CD4-positive, alpha-beta T cell treated with Interleukin-12 subunit alpha and Interleukin-12 subunit beta, for 1 hour (primary cell): Measurements from ENCODE around the gene C5.

Source experiments
- DNase-seq: peaks from one replicate; pipeline ENCODE4 v3.0.0-alpha.2; 2020

Gene C5

DNA sequence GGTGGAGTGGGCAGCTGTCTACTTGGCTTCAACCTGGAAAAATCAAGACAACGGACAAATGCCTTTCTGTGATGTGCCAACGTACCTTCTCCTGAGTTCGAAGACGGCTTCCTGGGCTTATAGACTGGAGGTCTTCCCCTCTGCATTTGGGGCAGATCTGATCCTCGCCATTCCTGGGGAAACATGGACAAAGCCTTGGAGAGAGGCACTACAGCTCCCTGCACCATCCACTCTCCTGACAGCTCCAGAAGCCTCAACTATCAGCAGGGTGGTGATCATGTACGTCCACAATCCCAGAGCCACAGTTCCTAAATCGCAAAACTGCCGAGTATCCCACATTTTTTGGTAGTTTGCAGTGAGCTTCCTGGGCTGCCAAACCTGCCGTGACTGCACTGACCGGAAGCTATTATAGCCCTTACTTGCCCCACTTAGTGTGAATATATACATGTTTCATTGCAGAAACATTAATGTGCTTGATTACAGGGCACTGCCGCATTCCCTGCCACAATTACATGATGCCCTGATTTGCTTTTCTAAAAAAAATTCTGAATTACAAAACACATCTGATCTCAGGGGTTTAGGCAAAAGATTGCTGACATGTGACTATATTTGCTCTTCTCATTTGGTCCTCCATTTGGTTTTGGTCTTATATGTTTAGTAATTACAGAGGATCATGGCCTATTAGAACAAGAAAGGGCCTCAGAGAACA lies 126.3 kb downstream of the C5 start:
- DNase-seq, result peak; percentile 26

DNA sequence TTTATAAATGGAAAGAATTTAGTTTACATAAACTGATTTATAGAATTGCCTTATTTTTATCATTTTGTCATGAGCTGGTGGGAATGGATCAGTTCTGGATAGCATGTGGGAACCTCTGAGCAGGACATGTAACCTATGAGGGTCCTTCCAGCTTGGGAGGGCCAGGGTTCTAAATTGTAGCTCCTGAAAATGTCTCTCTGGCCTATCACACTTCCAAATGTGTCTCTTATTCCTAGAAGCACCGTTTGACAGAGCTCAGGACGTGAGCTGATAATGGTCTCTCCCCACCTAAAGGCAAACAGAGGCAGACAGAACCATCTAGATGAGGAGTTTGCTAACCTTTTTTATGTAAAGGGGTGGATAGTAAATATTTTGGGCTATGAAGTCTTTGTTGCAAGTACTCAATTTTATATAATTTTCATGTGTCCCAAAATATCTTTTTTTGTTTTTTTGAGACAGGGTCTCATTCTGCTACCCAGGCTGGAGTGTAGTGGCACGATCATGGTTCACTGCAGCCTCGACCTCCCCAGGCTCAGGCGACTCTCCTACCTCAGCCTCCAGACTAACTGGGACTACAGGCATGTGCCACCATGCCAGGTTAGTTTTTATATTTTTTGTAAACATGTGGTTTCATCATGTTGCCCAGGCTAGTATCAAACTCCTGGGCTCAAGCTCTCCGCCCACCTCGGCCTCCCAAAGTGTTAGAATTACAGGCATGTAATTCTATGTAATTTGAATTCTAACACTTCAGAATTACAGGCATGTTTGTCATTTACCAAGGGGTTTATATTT lies 127.5 kb downstream of the C5 start:
- DNase-seq, result no peak

DNA sequence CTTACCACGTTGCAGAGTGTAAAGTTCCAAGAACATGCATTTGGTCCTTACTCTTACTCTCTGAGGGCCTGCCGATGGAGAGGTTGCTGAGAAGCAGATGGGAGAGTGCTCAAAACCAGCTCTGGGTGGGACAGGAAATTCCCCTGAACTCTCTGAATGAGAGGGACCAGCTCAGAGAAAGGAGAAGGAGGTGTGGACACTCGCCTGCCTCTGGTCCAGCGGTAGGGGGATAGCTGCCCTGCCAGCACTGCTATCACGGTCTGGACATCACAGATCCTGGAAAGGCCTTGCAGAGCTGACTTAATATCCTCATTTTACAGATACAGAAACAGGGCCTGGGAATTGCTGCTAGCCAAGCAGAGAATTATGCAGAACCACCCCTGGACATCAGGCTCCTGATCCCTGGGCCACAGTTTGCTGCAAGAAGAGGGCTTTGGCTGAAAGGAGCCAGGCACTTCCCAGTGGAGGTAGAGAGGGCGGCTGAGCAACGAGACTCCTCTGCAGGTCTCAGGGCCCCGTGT lies 128.4 kb downstream of the C5 start:
- DNase-seq, result peak; percentile 41

DNA sequence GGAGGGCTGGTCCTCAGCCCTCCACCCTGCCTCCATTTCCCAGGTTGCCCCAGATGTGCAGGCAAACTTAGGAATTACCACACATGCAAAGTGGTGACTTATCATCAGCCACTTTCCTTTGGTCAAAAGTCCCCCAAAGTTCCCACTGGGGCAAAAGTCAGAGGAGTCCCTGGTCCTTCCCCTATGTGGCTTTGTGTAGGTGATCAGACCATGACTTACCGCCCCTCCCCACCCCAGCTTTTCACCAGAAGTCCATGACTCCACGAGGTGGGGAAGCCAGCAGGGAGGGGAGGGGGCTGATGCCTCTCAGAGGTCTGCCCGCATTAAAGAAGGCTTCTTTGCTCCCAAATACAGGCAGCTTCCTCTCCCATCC lies 129.3 kb downstream of the C5 start:
- no peak for DNase-seq

DNA sequence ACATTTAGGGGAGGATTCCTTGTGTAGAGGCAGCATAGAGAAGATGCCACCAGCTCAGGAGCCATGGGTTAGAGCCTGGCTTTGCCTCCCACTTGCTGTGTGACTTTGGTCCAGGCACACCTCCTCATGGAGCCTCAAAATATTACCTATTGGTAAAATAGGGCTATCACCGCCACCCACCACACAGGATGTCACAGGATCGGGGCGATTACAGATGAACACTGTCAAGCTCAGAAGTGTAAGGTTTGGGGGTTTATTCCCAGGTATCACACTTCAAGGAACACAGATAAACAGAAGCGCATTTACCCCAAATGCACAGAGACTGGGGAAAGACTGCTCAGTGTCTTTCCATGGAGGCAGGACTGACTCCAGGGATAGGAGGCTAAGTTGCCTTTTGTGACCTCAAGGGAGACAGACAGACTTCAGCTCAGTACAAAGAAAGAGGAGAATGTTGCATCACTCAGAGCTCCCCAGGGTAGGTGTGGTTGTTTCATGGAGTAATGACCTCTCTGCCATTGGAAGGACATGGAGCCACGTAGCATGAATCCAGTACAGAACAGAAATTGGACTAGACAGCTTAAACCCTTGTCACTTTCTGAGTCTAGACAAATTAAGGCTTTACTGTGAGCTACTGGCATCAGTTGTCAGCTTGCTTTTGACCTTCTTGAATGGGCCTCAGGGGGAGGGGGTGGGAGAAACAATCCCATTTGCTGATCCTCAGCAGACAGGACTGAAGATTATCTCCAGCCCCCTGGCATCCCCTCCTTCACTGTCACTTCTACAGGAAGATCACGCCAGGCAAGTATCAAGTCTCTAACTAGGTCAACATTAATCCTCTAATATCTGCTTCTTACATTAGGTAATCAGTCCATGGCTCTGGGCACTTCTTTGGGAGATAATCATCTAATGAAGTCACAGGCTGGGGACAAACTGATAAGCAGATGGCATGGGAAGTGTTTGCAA lies 130.0 kb downstream of the C5 start:
- DNase-seq, result peak; percentile 50

DNA sequence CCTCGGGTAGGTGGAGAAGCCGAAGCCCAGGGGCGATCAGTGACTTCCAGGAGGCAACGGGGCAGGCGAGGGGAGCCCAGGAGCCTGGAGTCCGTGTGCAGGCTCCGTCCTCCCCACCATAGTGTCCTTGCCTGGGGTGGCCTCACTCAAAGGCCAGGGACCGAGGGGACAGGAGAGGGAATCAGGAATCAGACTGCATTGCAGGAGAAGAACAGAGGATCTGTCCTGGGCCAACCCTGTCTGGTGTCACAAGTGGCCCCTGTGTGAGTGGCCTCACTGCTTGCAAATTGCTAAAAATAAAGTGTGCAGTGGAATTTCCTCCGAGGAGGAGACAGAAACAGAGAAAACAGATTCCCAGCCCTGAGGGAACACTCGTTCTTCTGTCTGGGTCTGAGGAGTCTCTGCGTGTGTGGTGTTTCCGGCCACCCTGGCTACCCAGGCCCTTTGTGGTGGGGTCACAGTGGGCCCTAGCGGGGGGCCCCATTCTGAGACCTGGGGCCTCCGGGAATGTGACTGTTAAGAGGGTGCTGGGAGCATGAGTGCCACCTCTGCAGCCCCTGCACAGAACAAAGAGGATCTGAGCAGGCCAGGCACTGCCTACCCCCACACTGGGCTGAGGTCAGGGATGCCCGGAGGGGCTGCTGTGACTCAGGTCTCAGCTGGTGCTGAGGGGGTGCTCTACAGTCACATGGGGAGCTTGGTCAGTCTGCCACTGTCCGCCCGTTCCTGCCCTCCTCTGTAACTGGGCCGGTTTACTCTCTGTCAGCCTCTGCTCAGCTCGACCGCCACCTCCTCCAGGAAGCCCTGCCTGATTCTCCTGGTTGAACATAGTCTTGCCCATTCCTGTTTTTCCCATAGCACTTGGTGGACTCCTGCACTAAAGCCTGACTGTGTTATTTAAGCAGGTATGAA lies 130.9 kb downstream of the C5 start:
- DNase-seq, result peak; percentile 20

DNA sequence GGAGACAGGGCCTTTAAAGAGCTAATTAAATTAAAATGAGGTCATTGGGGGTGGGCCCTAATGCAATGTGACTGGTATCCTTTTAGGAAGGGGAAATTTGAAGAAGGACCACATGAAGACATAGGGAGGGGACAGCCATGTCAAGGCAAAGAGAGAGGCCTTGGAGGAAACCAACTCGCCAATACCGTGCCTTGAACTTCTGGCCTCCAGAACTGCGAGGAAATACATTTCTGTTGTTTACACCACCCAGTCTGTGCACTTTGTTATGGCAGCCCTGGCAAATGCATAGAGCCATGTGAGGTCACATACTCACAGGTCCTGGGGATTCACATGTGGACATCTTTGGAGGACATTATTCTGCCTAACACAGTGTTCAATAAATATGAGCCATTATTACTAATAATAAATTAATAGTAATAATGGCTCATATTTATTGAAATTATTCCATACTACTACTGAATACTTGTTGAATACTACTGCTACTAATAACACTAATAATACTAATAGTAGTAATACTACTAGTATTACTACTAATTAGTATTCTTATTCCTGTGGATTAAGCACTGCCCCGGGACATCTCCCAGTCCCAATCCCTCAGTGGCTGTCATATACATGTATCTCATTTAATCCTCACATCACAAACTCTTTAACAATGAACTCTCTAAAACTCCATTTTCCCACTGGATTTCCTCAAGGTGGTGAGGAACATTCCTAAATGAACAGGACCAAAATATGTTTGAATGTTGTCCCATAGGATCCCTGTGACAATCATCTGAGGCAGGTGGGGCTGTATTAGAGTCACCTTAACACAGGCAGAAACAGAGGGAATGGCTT lies 131.9 kb downstream of the C5 start:
- DNase-seq, result peak; percentile 30

DNA sequence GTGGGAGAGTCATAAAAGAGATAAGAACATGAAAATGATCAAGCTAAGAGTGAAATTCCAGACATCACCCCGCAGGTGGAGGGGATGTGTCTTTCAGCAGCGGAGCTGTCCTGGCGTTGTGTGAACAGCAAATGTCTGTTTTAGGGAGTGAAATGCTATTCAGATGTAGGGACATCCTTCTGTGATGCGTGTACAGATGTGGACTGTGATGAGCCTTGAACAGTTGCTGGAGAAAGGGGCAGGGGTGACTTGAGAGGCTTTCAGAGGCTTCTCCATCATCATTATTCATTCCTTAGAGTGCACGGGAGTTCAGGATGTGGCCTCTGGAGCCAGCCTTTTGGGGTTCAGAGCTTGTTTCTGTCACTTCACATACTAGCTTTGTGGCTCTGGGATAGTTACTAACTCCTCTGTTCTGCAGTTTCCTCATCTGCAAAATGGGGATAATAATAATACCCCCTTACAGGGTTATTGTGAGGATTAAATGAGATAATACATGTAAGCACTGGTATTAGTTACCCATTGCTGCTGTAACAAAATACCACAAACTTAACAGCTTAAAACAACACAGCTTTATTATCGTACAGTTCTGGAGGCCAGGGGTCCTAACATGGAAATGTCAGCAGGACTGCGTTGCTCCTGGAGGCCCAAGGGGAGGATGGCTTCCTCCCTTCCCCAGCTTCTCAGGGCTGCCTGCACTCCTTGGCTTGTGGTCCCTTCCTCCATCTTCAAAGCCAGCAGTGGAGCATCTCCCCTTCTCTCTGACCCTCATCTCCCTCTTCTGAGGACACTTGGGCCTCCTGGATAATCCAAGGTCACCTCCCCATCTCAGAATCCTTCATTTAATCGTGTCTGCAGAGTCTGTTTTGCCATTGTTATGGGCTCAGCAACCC lies 132.8 kb downstream of the C5 start:
- DNase-seq, result no peak

DNA sequence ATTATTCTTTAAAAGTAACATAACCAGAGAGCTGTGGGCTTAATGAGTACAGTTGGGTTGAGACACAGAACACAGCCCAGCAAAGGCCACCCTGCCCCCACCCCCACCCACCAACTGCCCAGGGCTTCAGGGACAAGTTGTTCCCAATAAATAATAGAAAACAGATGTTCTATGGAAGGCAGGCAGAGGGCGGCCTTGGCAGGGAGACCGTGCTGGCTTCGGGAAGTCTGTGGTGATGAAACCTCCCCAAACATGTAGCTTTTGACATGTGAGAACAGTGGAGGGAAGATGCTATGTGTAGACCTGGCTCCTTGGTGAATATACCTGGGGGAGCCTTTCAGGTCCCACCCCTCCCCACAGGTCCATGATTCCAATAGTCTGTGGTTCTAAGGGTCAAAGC lies 133.5 kb downstream of the C5 start:
- DNase-seq, result peak; percentile 17

DNA sequence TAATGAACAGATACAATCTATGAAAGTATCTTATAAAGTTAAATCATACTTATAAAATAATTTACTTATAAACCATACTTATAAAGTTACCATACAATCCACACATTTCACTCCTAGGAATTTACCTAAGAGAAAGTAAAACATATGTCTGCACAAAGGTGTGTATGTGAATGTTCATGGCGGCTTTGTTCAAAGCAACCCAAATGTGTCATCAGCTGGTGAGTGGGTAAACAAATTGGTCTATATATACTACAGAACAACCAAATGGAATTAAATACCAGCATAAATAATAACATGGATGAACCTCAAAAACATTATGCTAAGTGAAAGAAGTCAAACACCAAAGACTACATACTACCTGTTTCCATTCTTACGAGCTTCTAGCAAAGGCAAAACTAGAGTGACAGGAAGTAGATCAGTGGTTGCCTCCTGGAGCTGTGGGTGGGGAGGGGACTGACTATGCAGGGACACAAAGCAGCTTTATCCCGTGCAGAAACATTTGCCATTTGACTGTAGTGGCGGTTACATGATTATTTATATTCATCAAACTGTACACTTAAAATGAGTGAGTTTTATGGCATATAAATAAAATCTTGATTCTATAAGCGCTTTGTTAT lies 134.1 kb downstream of the C5 start:
- DNase-seq, result peak; percentile 65

DNA sequence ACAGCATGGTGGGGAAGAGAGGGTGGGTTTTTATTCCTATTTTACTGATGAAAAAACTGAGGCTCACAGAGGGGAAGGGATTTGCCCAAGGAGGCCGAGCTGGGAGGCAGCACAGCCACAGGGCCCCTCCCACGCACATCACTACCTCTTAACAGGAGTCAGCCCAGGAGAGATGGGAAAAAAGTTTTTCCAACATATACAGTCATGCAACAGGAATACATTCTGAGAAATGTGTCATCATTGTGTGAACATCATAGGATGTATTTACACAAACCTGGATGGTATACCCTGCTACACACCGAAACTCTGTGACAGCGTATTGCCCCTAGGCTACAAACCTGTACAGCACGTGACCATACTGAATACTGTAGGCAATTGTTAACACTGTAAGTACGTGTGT lies 135.1 kb downstream of the C5 start:
- DNase-seq, result no peak

DNA sequence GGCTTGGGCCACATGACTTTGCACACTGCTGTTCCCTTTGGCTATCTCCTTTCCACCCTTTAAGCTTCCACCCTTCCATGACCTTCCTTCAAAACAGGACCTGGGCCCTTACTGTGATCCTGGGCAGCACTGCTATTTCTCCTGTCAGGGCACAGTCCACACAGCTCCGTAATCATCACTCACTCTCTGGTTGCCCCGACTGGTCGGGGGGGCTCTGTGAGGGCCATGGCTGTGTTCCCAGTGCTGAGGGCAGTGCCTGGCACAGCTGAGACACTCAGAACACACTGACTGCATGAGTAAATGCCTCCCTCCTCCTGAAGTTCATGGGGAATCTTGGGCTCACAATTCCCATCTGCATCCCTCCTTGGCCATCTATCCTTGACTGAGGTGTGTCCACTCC lies 135.7 kb downstream of the C5 start:
- no peak for DNase-seq

DNA sequence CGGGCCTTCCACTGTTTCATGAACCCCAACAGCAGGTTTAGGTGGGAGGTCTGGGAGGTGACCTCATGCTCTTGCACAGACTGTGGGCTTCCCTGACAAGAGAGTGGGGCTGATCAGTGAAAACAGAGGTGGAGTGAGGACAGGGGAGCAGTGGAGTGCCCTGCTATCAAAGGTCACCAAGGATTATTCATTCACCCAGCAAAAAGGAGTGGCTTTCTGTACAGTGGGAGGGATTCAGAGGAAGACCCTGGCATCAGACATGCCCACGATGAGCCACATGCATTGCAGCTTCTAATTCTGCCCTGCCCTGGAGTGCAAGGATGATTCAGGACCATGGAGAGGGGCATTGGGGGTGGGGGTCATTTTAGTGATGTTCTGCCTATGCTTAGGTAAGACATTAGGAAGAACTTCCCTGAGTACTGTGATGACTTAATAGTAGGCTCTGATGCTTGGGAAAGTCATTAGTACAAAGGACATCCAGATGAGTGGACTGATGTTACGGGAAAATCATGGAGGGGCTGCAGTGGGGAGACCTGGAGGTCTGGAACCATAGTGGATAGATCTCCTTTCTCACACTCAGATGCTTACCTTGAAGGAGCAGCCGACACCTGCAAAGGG lies 136.3 kb downstream of the C5 start:
- DNase-seq, result no peak

DNA sequence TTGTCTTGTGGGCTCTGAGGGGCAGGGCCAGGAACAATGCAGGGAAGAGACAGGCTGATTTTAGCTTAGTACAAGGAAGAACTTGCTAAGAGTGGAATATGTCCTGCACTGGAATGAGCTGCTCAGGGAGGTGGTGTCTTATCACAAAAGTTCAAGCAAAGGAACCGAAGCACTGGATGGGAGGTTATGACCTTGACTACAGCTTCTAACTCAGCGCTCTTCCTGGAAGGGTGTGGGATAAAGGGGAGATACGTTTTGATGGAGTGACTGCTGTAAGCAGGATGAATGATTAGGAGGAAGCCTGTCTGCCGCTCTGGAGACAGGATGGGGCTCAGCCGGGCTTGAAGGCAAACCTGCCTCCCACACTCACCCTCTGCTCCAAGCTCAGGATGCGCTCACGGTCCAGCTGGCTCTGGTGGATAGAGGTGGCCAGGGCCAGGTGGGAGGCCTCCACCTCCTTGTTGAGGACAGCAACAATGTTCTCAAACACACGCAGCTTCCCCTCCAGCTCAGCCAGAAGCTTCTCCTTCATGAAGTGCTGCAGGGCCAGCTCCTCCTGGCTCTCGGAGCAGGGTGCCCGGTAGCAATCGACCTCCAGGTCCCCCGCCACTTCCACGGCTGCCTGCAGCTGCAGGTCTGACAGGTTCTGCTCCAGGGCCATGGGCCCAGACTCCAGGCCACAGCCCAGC lies 137.0 kb downstream of the C5 start:
- DNase-seq, result no peak

DNA sequence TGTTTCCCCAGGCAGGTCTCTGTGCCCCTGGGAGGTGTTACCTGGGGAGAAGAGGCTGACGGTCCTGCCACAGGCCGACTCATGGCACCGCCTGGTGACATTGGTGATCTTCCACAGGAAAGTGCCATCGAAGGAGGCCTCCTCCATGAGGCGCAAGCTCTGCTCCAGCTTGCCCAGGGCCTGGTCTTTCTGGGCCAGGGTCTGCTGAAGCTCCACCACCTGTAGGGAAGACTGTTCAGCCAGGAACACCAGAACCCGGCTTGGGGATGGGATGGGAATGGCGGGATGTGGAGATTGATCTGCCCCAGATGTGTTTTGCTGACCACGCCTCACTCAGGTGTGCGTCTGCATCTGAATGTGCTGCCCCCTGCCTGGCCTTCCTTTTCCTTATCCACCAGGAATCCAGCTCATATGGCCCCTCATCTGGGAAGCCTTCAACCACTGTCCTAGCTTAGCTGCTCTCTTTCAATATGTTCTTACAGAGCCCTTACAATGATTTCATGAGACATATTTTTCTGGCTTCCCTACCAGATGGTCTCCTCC lies 138.7 kb downstream of the C5 start:
- DNase-seq, result no peak

DNA sequence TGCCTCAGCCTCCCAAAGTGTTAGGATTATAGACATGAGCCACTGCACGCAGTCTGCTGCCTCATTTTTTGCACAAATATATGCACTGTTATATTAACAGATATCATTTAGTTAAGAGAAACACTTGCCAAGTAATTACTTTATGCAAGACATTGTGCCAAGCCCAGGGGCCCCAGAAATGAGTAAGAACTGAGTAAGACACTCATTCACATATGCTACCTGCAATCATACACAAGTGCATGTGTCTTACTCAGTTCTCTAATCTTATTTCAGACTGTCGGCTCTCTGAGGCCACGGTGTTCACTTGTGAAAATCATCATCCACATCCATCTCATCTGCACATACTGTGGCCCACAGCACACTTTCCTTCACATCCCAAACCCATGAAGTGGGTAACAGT lies 139.4 kb downstream of the C5 start:
- DNase-seq, result peak; percentile 21

DNA sequence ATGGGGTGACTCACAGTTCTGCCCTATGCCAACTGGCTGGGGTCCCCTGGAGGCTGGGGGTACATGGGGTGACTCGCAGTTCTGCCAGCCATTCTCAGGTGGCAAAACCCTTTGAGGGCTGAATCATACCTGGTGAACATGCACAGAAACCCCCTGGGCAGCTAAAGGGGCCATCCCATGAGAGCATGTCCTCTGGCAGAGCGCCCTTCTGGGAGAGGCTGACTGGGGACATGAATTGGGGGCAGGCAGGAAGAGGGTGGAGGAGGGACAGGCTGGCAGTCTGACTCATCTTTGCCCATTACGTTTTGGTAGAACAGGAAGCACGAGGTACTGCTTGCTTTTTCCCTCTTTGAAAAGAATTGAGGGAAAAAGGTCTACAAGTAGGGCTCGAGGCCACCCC lies 140.2 kb downstream of the C5 start:
- DNase-seq, result peak; percentile 64
